NCI-H460 (cell line): ENCODE measurements around the gene NMNAT1. TPM values are rescaled to one million over a fixed set of nuclear protein-coding genes. Genes with fewer than 3 reads are reported as not detected.
"Not testable (repeated sequence)": the region's sequence is repeated elsewhere in the genome, so short reads cannot be mapped to it uniquely, and the experiment has no call there.

ENCODE experiments used
- DNase-seq: peaks from one replicate; pipeline ENCODE4 v3.0.0-alpha.2; 2016; ENCODE audit warnings: low read depth; ENCODE audit errors: extremely low read depth
- small RNA-seq, 2 experiments: library from RNA; depleted of rRNA; stranded (forward); fragments of <200 nt; gene quantifications; one replicate each; pipeline ENCODE3, GENCODE V24; 2014
- total RNA-seq: library from RNA; depleted of rRNA; stranded (reverse); fragments of >200 nt; shearing (Covaris generic); gene quantifications from 2 replicates; pipeline ENCODE4 v1.2.3, GENCODE V29; 2014; rRNA removed

NMNAT1 gene
- total RNA-seq, 1 experiment from 2014 or later: 3.4 TPM

DNA sequence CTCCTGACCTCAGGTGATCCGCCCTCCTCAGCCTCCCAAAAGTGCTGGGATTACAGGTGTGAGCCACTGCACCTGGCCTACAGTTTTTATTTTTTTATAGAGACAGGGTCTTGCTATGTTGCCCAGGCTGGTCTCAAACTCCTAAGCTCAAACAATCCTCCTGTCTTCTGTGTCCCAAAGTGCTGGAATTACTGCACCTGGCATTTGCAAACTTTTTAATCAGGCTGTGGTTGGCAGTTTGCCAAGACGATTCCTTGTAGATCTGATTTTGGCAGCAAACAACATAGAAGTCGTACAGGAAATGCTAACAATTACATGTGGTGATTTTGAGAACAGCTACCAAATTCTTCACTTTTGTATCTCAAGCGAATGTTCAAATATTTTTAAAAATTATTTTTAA lies 63.9 kb downstream of the NMNAT1 start:
- DNase-seq: no peak

DNA sequence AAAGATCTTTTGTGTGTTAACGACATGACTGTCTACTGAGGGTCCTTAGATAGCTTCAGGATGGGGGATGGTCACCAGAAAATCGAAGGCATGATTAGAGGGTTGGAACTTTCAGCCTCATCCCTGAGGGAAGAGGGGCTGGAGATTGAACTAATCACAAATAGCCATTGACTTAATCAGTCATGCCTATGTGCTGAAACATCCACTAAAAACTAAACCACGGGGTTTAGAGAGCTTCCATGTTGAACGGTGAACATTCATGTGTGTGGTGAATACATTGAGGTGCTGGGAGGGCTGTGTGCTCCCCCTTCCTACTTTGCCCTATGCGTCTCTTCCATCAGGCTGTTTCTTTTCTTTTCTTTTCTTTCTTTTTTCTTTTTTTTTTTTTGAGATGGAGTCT lies 70.7 kb downstream of the NMNAT1 start:
- DNase-seq: no peak

DNA sequence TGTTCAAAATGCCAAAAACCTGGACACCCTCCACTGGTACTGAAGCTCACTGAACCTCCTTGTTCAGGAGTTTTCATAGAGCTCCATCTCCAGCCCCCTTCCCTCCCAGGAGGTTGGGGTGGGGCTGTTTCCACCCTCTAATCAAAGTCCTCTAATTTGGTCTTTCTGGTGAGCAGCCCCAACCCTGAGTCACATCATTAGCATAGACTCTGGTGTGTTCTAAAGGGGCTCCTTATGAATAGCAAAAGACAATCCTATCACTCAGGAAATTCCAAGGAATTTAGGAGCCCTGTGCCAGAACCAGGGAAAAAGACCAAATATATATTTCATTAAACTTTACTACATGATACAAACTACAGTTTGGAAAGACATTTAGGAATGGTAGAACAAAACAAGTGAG lies 76.3 kb downstream of the NMNAT1 start:
- DNase-seq: no peak

DNA sequence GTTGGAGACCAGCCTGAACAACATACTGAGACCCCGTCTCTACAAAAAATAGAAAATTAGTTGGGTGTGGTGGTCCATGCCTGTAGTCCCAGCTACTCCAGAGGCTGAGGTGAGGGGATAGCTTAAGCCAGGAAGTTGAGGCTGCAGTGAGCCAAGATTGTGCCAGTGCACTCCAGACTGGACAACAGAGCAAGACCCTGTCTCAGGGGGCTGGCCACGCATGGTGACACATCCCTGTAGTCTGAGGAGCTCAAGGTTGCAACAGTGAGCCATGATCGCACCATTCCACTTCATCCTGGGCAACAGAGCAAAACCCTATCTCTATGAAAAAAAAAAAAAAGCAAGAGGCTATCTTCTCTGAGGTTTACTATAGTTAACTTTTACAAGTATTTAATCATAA lies 76.8 kb downstream of the NMNAT1 start:
- DNase-seq: no peak

DNA sequence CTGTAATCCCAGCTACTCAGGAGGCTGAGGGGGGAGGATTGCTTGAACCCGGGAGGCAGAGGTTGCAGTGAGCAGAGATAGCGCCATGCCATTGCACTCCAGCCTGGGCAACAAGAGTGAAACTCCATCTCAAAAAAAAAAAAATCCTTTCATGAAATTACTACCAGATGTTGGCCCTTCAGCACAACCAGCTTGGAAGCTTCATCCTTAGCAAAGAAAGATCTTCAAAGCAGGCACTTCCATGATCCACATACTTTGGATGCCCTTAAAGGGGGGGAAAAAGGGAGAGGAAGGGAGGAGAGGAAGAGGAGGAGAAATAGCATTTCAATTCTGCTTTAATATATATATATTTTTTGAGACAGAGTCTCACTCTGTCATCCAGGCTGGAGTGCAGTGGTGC lies 77.4 kb downstream of the NMNAT1 start:
- not testable (repeated sequence) for DNase-seq

DNA sequence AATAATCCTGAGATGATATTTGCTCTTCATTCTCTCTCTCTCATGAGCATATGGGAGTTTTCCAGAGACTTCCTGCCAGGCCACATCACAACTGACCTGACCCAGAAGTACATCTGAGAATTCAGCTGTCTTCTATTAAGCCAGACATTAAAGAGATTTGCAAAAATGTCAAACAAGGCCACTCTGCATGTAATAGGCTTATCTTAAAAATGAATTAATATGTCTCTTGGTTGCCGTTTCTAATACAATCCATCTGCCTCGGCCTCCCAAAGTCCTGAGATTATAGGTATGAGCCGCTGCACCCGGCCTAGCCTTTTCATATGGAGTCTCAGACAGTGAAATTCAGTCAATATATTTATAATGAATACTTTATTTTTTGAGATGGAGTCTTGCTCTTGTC lies 78.7 kb downstream of the NMNAT1 start:
- not testable (repeated sequence) for DNase-seq

DNA sequence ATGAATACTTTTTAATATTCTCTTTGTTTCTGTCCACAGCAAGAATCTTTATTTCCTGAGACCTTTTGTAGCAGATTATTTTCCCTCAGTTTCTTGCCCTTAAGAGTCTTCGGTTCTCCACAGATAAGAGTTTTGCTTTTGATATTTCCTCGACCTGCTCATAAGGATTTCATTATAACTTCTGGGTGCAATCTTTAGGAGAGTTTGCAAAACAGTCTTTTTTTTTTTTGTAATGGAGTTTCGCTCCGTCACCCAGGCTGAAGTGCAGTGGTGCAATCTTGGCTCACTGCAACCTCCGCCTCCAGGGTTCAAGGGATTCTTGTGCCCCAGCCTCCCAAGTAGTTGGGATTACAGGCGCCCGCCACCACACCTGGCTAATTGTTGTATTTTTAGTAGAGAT lies 79.4 kb downstream of the NMNAT1 start:
- no peak for DNase-seq

DNA sequence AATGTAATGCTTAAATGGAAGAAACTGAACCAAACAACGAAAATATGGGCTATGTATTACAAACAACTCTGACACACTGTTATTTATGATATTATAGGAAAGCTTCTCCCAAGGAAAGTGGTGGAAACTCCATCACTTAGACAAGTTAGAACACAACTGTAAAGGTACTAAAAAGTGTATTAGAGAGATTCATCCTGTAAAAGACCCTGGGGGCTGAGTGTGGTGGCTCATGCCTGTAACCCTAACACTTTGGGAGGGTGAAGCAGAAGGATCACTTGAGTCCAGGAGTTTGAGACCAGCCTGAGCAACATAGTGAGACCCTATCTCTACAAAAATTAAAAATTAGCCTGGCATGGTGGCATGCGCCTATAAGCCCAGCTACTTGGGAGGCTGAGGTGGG lies 82.1 kb downstream of the NMNAT1 start:
- no peak for DNase-seq

DNA sequence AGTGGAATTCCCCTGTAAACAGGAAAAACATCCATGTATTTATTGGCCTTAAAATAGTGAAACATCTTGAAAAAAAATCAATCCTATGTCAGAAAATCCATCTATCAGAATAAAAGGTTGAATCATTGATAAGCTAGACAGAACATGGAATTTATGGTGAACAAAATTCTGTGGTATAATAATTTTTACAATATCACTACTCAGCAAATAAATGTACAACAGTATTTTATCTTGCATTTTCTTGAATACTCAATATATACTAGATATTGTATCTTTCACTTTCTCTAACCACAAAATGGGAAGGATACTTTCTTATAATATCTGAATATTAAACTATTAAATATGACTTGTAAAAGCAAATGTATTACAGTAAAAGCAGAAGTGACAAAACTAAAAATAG lies 83.8 kb downstream of the NMNAT1 start:
- DNase-seq: no peak

DNA sequence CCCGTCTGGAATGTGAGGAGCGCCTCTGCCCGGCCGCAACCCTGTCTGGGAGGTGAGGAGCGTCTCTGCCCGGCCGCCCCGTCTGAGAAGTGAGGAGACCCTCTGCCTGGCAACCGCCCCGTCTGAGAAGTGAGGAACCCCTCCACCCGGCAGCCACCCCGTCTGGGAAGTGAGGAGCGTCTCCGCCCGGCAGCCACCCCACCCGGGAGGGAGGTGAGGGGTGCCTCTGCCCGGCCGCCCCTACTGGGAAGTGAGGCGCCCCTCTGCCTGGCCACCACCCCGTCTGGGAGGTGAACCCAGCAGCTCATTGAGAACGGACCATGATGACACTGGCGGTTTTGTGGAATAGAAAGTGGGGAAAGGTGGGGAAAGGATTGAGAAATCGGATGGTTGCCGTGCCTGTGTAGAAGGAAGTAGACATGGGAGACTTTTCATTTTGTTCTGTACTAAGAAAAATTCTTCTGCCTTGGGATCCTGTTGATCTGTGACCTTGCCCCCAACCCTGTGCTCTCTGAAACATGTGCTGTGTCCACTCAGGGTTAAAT lies 85.8 kb downstream of the NMNAT1 start:
- DNase-seq: not testable (repeated sequence)

DNA sequence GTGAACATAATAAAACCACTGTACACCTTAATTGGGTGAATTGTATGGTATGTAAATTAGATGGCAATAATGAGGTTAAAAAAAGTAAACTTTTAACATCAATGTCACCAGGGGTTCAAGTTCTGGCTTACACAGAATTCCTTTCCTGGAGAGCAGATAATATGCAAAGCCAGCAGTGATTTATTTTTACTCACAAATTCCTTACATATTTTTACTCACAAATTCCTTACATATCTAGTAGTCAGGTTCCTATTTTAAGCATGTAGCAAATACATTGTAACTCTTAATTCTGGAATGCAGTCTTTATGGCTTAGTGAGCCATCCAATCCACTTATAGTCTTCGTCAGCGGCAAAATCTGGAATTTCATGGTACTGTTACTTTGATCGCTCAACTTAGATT lies 88.2 kb downstream of the NMNAT1 start:
- no peak for DNase-seq

DNA sequence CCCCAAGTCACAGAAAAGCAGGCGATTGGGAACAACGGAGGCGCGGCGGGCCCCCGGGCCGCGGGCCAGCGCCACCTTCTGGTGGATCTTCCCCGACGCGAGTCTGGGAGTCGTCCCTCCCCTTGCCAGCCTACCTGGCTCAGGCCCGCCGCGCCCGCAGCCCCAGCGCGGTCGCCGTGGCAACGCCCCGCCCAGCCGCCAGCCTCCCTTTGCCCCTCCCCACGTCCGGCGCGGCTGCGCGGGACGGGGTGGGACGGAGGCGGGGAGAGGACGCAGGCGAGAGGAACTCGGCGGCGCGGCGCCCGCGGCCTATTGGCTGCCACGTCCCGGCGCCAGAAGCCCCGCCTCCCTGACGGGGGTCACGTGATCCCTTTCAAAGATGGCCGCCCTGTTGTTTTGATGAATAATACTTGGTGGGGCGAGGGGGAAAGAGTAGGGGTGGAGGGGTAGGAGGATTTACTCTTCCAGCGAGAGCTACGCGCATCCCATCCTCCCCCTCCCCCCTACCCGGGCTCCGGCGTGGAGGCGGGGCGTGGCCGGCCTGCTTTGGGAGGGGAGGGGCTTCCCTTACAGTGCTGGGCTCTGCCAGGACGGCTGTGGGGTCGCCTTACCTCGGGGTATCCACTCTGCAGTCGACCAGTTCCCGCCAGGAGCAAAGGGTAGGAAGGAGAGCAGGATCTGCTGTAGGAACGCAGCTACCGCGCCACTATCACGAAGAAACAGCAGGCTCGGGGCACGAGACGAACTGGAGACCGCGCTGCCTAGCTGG lies 89.5 kb downstream of the NMNAT1 start, which contains the start of gene UBE4B:
UBE4B (plus strand) TSS at position 369 of the 769 bp plus-strand sequence. CDS start 713 bp downstream, outside the sequence.
- peak; percentile 95 for DNase-seq

DNA sequence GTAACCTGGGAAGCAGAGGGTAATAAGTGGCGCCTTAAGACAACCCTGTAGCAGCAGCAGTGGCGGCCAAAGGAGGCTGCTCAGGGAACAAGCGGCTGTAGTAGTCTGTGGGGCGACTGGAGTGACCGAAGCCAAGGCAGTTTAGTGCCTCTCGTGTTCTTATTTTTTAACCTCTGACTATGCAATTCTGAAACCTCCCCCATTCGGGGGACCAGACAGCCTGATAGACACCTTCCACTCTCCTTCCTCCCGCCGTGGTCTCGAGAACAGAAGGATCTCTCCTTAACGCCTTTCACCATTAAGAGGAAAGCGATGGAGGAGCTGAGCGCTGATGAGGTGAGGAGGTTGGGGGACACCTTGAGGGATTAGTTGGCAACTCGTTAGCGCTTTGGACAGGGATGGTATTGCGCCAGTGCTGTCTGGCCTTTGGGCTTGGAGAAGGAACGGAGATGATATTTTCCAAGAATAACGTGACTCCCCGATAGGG lies 90.1 kb downstream of the NMNAT1 start:
- DNase-seq: no peak

Small RNA genes lying within 50 kb of the gene (small RNA-seq; reads per million reads assigned to genes)
- gene MIR5697: 0 to 0.12 reads per million in 2 experiments

Other genes starting within 250 kb of the NMNAT1 start
- gene CLSTN1, start 119.5 kb upstream of the NMNAT1 start, total RNA-seq: 22.1 and 24.4 TPM in 2 replicates
- 5.4 and 8.0 TPM in 2 replicates for gene CTNNBIP1, start 33.2 kb upstream of the NMNAT1 start, total RNA-seq
- gene LZIC, start 84 bp upstream of the NMNAT1 start, total RNA-seq: 34.0 and 45.2 TPM in 2 replicates
- gene RBP7, start 53.8 kb downstream of the NMNAT1 start, total RNA-seq: 0.49 and 0.62 TPM in 2 replicates
- 18.8 and 23.6 TPM in 2 replicates for gene UBE4B, start 89.5 kb downstream of the NMNAT1 start, total RNA-seq